GM23338 (cell line): ENCODE results near the gene EPHA8. TPM values are rescaled to one million over a fixed set of nuclear protein-coding genes. Genes with fewer than 3 reads are reported as not detected.

ENCODE experiments used
- ATAC-seq: fragments of 200-7000 bp; cut with Tn5 transposase; 3 replicates; pipeline ENCODE4 v1.9.1; 2020
- DNase-seq: peaks from one replicate; pipeline ENCODE4 v3.0.0-alpha.2; 2015; ENCODE audit warnings: low spot score
- H2AFZ ChIP-seq: fragments of 200-600 bp; sonication (generic); 2 replicates; pipeline ENCODE4 v1.8.0; 2016; ENCODE audit warnings: antibody characterized with exemption, mild to moderate bottlenecking, moderate library complexity
- H3F3A ChIP-seq: fragments of 200-600 bp; sonication (generic); replicated peaks from 2 replicates; pipeline ENCODE4 v1.8.0; 2017; ENCODE audit warnings: antibody characterized with exemption, mixed run types, low read depth
- H3K27ac ChIP-seq: fragments of 200-600 bp; sonication (generic); 2 replicates; pipeline ENCODE4 v1.6.1; 2016; ENCODE audit warnings: low read depth
- H3K27me3 ChIP-seq: fragments of 200-600 bp; sonication (generic); 2 replicates; pipeline ENCODE4 v1.8.0; 2016; ENCODE audit warnings: mild to moderate bottlenecking, mixed run types, moderate library complexity; ENCODE audit not compliant: insufficient read depth
- H3K36me3 ChIP-seq: fragments of 200-600 bp; sonication (generic); 2 replicates; pipeline ENCODE4 v1.8.0; 2016; ENCODE audit warnings: mild to moderate bottlenecking; ENCODE audit not compliant: insufficient read depth
- H3K4me1 ChIP-seq: fragments of 200-600 bp; sonication (generic); 2 replicates; pipeline ENCODE4 v1.8.0; 2016; ENCODE audit warnings: mild to moderate bottlenecking, moderate library complexity; ENCODE audit not compliant: insufficient read depth
- H3K4me2 ChIP-seq: fragments of 200-600 bp; sonication (generic); 2 replicates; pipeline ENCODE4 v1.7.1; 2017; ENCODE audit warnings: mixed run types
- H3K4me3 ChIP-seq: fragments of 200-600 bp; sonication (generic); 2 replicates; pipeline ENCODE4 v1.6.1; 2016; ENCODE audit warnings: mixed run types
- H3K79me2 ChIP-seq: fragments of 200-600 bp; sonication (generic); replicated peaks from 2 replicates; pipeline ENCODE4 v1.8.0; 2017; ENCODE audit warnings: mild to moderate bottlenecking; ENCODE audit not compliant: insufficient read depth
- H3K9me2 ChIP-seq: fragments of 200-600 bp; sonication (generic); 2 replicates; pipeline ENCODE4 v1.8.0; 2017; ENCODE audit not compliant: insufficient read depth
- H4K20me1 ChIP-seq: fragments of 200-600 bp; sonication (generic); replicated peaks from 2 replicates; pipeline ENCODE4 v1.8.0; 2017; ENCODE audit warnings: mild to moderate bottlenecking; ENCODE audit not compliant: insufficient read depth
- H3K27ac Mint-ChIP-seq: 2 replicates; pipeline ENCODE4 v1.8.0; 2020; ENCODE audit warnings: inconsistent platforms, mild to moderate bottlenecking, moderate library complexity, mixed read lengths
- H3K27me3 Mint-ChIP-seq: 3 replicates; pipeline ENCODE4 v1.8.0; 2022; ENCODE audit warnings: low read depth, mild to moderate bottlenecking, moderate library complexity, mixed read lengths, inconsistent platforms; ENCODE audit not compliant: insufficient read depth, poor library complexity
- H3K36me3 Mint-ChIP-seq: 3 replicates; pipeline ENCODE4 v1.8.0; 2021; ENCODE audit warnings: low read depth, mild to moderate bottlenecking, inconsistent platforms, moderate library complexity, mixed read lengths
- H3K4me1 Mint-ChIP-seq: 3 replicates; pipeline ENCODE4 v1.8.0; 2020; ENCODE audit warnings: mild to moderate bottlenecking, inconsistent platforms, mixed read lengths
- H3K4me3 Mint-ChIP-seq: 3 replicates; pipeline ENCODE4 v1.8.0; 2021; ENCODE audit warnings: moderate library complexity, mild to moderate bottlenecking, inconsistent platforms, mixed read lengths
- H3K9me3 Mint-ChIP-seq: 3 replicates; pipeline ENCODE4 v1.8.0; 2020; ENCODE audit warnings: moderate library complexity, mild to moderate bottlenecking, inconsistent platforms, mixed read lengths
- ETS1 ChIP-seq: IDR thresholded peaks from 2 replicates; pipeline ENCODE4 v1.6.1; 2016; ENCODE audit warnings: antibody characterized with exemption
- EZH2phosphoT487 ChIP-seq: fragments of 200-600 bp; sonication (generic); IDR thresholded peaks from one replicate; pipeline ENCODE4 v1.8.1; 2018; ENCODE audit warnings: antibody characterized with exemption; ENCODE audit not compliant: unreplicated experiment
- STAT1 ChIP-seq: IDR thresholded peaks from one replicate; pipeline ENCODE4 v1.6.1; 2016; ENCODE audit warnings: antibody characterized with exemption; ENCODE audit not compliant: unreplicated experiment
- ZNF331 ChIP-seq: fragments of 250-450 bp; sonication (Bioruptor Pico); IDR thresholded peaks from 2 replicates; pipeline ENCODE4 v1.5.0; 2020; ENCODE audit warnings: low read depth, mild to moderate bottlenecking, moderate library complexity
- ZNF462 ChIP-seq: fragments of 250-450 bp; sonication (Bioruptor Pico); IDR thresholded peaks from 2 replicates; pipeline ENCODE4 v1.5.0; 2020; ENCODE audit warnings: mild to moderate bottlenecking, moderate library complexity
- polyA plus RNA-seq: library from polyadenylated mRNA; unstranded; fragments of >200 nt; fragmentation: Nextera tagmentation; extraction: Ambion mirVana; gene quantifications from 2 replicates; pipeline ENCODE4 v1.2.1, GENCODE V29; 2016
- total RNA-seq: library from RNA; depleted of rRNA; stranded (reverse); fragments of >200 nt; shearing (Covaris generic); gene quantifications from 2 replicates; pipeline ENCODE4 v1.2.3, GENCODE V29; 2014

The EPHA8 gene
- total and polyA plus RNA-seq, 2 experiments from 2014 or later: 2.3 to 5.0 TPM

- Histone ChIP-seq H2AFZ (no peak overlapping the region), H4K20me1 (no peaks in the 10 kb centered on the region), H3K79me2 (no peaks in the 10 kb centered on the region), H3K4me3 (no peak overlapping the region), H3K4me2 (no peak overlapping the region), H3K27ac (no peak overlapping the region), H3K9me2 (no peaks in the 10 kb centered on the region), H3K4me1 (no peaks in the 10 kb centered on the region), H3K36me3 (peaks cover 27% of the 10 kb centered on the region; the same call in 1 of the 2 replicates), H3K27me3 (no peaks in the 10 kb centered on the region), H3F3A (no peaks in the 10 kb centered on the region)
- ATAC-seq (no peak), DNase-seq (no peak)
- no peaks in the 10 kb centered on the region for H3K27me3 Mint-ChIP-seq
- TF ChIP-seq ETS1 (no peak), ZNF462 (CRISPR knock-in tag) (no peak), STAT1 (no peak)
- no peaks in the 10 kb centered on the region for H3K4me1 Mint-ChIP-seq
- H3K9me3 Mint-ChIP-seq: no peaks in the 10 kb centered on the region
- peaks cover 18% of the 10 kb centered on the region for H3K36me3 Mint-ChIP-seq
- H3K4me3 Mint-ChIP-seq: no peak overlapping the region
- no peak overlapping the region for H3K27ac Mint-ChIP-seq
These were observed 44.9 kb upstream of the EPHA8 start for GRCh38 chr1:22518379-22518778.

GRCh38 chr1:22520871-22521270 lies 42.4 kb upstream of the EPHA8 start:
- Histone ChIP-seq H3F3A (no peaks in the 10 kb centered on the region), H3K4me2 (no peak overlapping the region), H3K9me2 (no peaks in the 10 kb centered on the region), H3K4me1 (no peaks in the 10 kb centered on the region), H3K4me3 (no peak overlapping the region), H4K20me1 (no peaks in the 10 kb centered on the region), H3K36me3 (peaks cover 34% of the 10 kb centered on the region; the same call in 1 of the 2 replicates), H3K27me3 (no peaks in the 10 kb centered on the region), H3K27ac (no peak overlapping the region), H3K79me2 (no peaks in the 10 kb centered on the region), H2AFZ (no peak overlapping the region)
- H3K4me1 Mint-ChIP-seq: no peaks in the 10 kb centered on the region
- ATAC-seq (no peak), DNase-seq (no peak)
- H3K9me3 Mint-ChIP-seq: no peaks in the 10 kb centered on the region
- no peak overlapping the region for H3K4me3 Mint-ChIP-seq
- H3K27me3 Mint-ChIP-seq: peaks cover 5% of the 10 kb centered on the region
- no peak overlapping the region for H3K27ac Mint-ChIP-seq
- peaks cover 11% of the 10 kb centered on the region; the same call in 2 of the 3 replicates for H3K36me3 Mint-ChIP-seq
- TF ChIP-seq EZH2phosphoT487 (no peak), ZNF331 (CRISPR knock-in tag) (no peak), ZNF462 (CRISPR knock-in tag) (no peak)
